ENCODE results near the gene JADE1. TPM values are rescaled to one million over a fixed set of nuclear protein-coding genes. Genes with fewer than 3 reads are reported as not detected.
A peak's percentile ranks its signal among the peaks of the same experiment; 100 is the strongest.

JADE1 gene
- total RNA-seq, 4 donors from 2014 or later, result 14.0 to 38.5 (median 26.0) TPM

GRCh38 chr4:128775477-128775876 is 34.0 kb upstream of the JADE1 start:
- no peak overlapping the region for H3K4me3 ChIP-seq
- 90% methylated on average over 2 of the region's 2 CpGs for WGBS
- no peaks in the 10 kb centered on the region for H3K9me3 ChIP-seq
- no peaks in the 10 kb centered on the region for H3K36me3 ChIP-seq
- no peaks in the 10 kb centered on the region for H3K27me3 ChIP-seq
- TF ChIP-seq POLR2A (IDR thresholded peaks at IDR 0.05) (no peak), CTCF (IDR thresholded peaks at IDR 0.05) (no peak), EP300 (IDR thresholded peaks at IDR 0.05) (no peak), POLR2AphosphoS5 (IDR thresholded peaks at IDR 0.05) (no peak)
- no peak overlapping the region for H3K27ac ChIP-seq
- H3K4me1 ChIP-seq, result no peaks in the 10 kb centered on the region
- no peak for DNase-seq (ENCODE audit: low spot score in 2 of 2)

GRCh38 chr4:128775916-128776315 is 33.6 kb upstream of the JADE1 start:
- Histone ChIP-seq H3K27me3 (no peaks in the 10 kb centered on the region), H3K27ac (no peak overlapping the region), H3K4me1 (no peaks in the 10 kb centered on the region), H3K9me3 (no peaks in the 10 kb centered on the region), H3K36me3 (no peaks in the 10 kb centered on the region), H3K4me3 (no peak overlapping the region)
- no peak for DNase-seq (ENCODE audit: low spot score in 2 of 2)
- TF ChIP-seq POLR2AphosphoS5 (IDR thresholded peaks at IDR 0.05), result no peak
- TF ChIP-seq EP300 (IDR thresholded peaks at IDR 0.05), result no peak
- no peak for TF ChIP-seq POLR2A (IDR thresholded peaks at IDR 0.05)
- 85% methylated on average over 3 of the region's 3 CpGs for WGBS

- Histone ChIP-seq H3K4me1 (no peaks in the 10 kb centered on the region), H3K36me3 (no peaks in the 10 kb centered on the region), H3K27me3 (no peaks in the 10 kb centered on the region), H3K27ac (no peak overlapping the region), H3K9me3 (no peaks in the 10 kb centered on the region), H3K4me3 (no peak overlapping the region)
- 58% methylated on average over 3 of the region's 3 CpGs for WGBS
- no peak for DNase-seq (ENCODE audit: low spot score in 2 of 2)
- TF ChIP-seq POLR2A (IDR thresholded peaks at IDR 0.05) (no peak), POLR2AphosphoS5 (IDR thresholded peaks at IDR 0.05) (no peak), CTCF (IDR thresholded peaks at IDR 0.05) (no peak), EP300 (IDR thresholded peaks at IDR 0.05) (no peak)
Measured at GRCh38 chr4:128776794-128777216, 32.7 kb upstream of the JADE1 start.

GRCh38 chr4:128780688-128781087 is 28.8 kb upstream of the JADE1 start:
- Histone ChIP-seq H3K27me3 (no peaks in the 10 kb centered on the region), H3K4me1 (no peaks in the 10 kb centered on the region), H3K36me3 (no peaks in the 10 kb centered on the region), H3K9me3 (no peaks in the 10 kb centered on the region), H3K27ac (no peak overlapping the region), H3K4me3 (no peak overlapping the region)
- TF ChIP-seq CTCF (IDR thresholded peaks at IDR 0.05), result no peak
- WGBS, result 100% methylated on average over 1 of the region's 1 CpG
- no peak for DNase-seq (ENCODE audit: low spot score in 2 of 2)

GRCh38 chr4:128782076-128782715 is 27.3 kb upstream of the JADE1 start:
- H3K4me3 ChIP-seq, result no peak overlapping the region
- TF ChIP-seq POLR2A (IDR thresholded peaks at IDR 0.05), result no peak
- no peak for TF ChIP-seq EP300 (IDR thresholded peaks at IDR 0.05)
- no peak for TF ChIP-seq CTCF (IDR thresholded peaks at IDR 0.05)
- no peak for TF ChIP-seq POLR2AphosphoS5 (IDR thresholded peaks at IDR 0.05)
- no peaks in the 10 kb centered on the region for H3K9me3 ChIP-seq
- WGBS, result 72% methylated on average over 3 of the region's 3 CpGs
- no peaks in the 10 kb centered on the region for H3K27me3 ChIP-seq
- no peaks in the 10 kb centered on the region for H3K4me1 ChIP-seq
- peak overlapping the region; percentile 32 for H3K27ac ChIP-seq
- H3K36me3 ChIP-seq, result no peaks in the 10 kb centered on the region
- no peak for DNase-seq (ENCODE audit: low spot score in 2 of 2)

All from suprapubic skin (tissue), 4 donors.